HG03066 (cell line): ENCODE measurements around the gene ANKRD6.

Experiments used
- ATAC-seq: cut with Tn5 transposase; IDR thresholded peaks from one replicate; pipeline ENCODE4 v1.9.1; 2021; ENCODE audit warnings: low read depth; ENCODE audit not compliant: unreplicated experiment

ANKRD6 gene

DNA sequence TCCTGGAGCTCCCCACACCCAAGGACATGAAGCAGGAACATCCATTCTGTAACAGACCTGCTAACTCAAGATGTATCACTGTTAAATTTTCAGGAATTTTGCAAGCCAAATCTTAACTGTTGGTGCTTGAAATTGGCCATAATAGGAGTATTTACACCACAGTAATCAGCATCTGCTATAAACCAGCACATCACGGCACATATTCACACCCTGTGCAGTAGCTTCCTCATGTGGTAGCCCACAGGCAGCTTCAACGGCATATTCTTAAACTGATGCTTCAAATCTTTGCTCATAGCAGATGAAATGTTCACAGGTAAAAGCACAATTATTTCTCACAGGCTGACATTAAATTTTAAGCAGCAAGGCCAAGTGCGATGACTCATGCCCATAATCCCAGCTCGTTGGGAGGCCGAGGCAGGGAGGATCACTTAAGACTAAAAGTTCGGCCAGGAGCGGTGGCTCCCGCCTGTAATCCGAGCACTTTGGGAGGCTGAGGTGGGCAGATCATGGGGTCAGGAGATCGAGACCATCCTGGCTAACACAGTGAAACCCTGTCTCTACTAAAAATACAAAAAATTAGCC lies 249.1 kb downstream of the ANKRD6 start:
- no peak for ATAC-seq

DNA sequence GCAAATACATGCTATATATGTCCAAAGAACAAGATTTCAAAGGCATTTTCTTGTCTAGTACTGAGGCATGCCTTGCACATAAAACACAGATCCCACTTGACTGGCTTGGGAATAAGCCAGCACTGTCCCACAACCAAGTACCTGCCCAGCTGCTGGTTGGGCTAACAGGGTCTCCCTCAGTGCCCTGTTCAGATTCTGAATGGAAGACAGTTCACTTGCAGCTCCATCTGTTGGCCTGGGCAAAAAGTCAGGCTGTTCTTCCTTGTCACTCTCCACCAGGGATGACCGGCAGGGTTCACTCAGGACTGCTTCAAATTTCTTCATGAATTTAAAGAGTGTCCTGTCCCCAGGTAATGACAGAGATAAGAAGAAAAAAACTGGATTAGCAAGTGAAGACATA lies 250.0 kb downstream of the ANKRD6 start:
- ATAC-seq: no peak
